ENCODE results near the gene ANKRD45. TPM values are rescaled to one million over a fixed set of nuclear protein-coding genes. Genes with fewer than 3 reads are reported as not detected.
"Not testable (repeated sequence)": the region's sequence is repeated elsewhere in the genome, so short reads cannot be mapped to it uniquely, and the experiment has no call there.

The ANKRD45 gene
- total RNA-seq, 2 donors from 2014 or later = 0.49 to 0.96 TPM

DNA sequence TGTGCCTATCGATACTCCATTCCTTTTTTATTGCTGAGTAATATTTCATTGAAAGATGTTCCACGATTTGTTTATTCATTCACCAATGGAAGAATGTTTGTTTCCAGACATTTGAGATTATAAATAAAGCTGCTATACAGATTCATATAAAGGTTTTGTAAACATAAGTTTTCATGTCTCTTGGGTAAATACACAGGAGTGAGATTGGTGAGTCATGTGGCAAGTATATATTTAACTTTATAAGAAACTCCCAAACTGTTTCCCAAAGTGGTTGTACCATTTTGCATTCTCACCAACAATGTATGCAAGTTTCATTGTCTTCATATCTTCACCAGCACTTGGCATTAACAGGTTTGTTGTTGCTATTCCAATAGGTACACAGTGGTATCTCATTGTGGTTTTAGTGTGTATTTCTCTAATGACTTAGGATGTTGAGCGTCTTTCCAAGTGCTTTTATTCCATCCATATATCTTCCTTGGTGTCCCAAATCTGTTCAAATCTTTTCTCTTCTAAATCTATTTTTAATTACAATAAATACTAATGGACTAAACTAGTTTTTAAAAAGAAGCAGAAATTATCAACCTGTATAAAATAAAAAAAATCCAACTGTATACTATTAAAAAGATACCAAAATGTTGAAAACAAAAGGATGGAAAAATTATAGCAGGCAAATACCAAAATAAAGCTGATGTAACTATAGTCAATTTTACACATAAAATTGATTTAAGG is 73.4 kb downstream of the ANKRD45 start:
- Histone ChIP-seq H3K36me3 (no peaks in the 10 kb centered on the region), H3K4me3 (no peak overlapping the region), H3K4me1 (no peaks in the 10 kb centered on the region), H3K9ac (ENCODE audit: low read depth in 2 of 2, low read length in 2 of 2) (no peak overlapping the region), H3K9me3 (no peaks in the 10 kb centered on the region), H3K27me3 (no peaks in the 10 kb centered on the region), H3K27ac (no peak overlapping the region)
- no peak for DNase-seq
- TF ChIP-seq, protein P1, sequence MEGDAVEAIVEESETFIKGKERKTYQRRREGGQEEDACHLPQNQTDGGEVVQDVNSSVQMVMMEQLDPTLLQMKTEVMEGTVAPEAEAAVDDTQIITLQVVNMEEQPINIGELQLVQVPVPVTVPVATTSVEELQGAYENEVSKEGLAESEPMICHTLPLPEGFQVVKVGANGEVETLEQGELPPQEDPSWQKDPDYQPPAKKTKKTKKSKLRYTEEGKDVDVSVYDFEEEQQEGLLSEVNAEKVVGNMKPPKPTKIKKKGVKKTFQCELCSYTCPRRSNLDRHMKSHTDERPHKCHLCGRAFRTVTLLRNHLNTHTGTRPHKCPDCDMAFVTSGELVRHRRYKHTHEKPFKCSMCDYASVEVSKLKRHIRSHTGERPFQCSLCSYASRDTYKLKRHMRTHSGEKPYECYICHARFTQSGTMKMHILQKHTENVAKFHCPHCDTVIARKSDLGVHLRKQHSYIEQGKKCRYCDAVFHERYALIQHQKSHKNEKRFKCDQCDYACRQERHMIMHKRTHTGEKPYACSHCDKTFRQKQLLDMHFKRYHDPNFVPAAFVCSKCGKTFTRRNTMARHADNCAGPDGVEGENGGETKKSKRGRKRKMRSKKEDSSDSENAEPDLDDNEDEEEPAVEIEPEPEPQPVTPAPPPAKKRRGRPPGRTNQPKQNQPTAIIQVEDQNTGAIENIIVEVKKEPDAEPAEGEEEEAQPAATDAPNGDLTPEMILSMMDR (IDR thresholded peaks at IDR 0.05) = no peak
- intact Hi-C loops (cut with DNase I) = no loop called here

DNA sequence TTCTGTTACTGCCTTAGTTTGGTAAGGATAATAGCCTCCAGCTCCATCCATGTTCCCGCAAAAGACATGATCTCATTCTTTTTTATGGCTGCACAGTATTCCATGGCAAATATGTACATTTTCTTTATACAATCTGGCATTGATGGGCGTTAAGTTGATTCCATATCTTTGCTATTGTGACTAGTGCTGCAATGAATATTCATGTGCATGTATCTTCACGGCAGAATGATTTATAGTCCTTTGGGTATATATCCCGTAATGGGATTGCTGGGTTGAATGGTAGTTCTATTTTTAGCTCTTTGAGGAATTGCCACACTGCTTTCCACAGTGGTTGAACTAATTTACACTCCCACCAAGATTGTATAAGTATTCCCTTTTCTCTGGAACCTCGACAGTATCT is 78.5 kb downstream of the ANKRD45 start:
- H3K36me3 ChIP-seq; H3K9ac ChIP-seq (ENCODE audit: low read depth in 2 of 2, low read length in 2 of 2); intact Hi-C loops (cut with DNase I); H3K27ac ChIP-seq; H3K4me1 ChIP-seq; H3K4me3 ChIP-seq; H3K27me3 ChIP-seq; H3K9me3 ChIP-seq; DNase-seq: not testable (repeated sequence)

DNA sequence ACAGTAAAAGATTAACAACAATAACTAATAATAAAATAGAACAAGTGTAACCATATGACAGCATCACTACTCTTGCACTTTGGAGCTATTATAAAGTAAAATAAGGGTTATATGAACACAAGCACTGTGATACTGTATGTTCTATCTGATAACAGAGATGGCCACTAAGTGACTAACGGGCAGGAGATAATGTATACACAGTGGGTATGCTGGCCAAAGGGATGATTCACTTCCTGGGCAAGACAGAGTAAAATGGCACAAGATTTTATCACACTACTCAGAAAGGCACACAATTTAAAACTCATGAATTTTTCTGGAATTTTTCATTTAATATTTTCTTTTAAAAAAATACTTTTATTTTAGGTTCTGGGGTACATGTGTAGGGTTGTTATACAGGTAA is 79.1 kb downstream of the ANKRD45 start:
- no peaks in the 10 kb centered on the region for H3K36me3 ChIP-seq
- no peak overlapping the region for H3K27ac ChIP-seq
- H3K4me3 ChIP-seq = no peak overlapping the region
- H3K4me1 ChIP-seq = no peaks in the 10 kb centered on the region
- H3K9me3 ChIP-seq = no peaks in the 10 kb centered on the region
- no peak for DNase-seq
- TF ChIP-seq, protein P1 (IDR thresholded peaks at IDR 0.05) = no peak
- no peaks in the 10 kb centered on the region for H3K27me3 ChIP-seq
- no peak overlapping the region for H3K9ac ChIP-seq (ENCODE audit: low read depth in 2 of 2, low read length in 2 of 2)
- intact Hi-C loops (cut with DNase I) = no loop called here

DNA sequence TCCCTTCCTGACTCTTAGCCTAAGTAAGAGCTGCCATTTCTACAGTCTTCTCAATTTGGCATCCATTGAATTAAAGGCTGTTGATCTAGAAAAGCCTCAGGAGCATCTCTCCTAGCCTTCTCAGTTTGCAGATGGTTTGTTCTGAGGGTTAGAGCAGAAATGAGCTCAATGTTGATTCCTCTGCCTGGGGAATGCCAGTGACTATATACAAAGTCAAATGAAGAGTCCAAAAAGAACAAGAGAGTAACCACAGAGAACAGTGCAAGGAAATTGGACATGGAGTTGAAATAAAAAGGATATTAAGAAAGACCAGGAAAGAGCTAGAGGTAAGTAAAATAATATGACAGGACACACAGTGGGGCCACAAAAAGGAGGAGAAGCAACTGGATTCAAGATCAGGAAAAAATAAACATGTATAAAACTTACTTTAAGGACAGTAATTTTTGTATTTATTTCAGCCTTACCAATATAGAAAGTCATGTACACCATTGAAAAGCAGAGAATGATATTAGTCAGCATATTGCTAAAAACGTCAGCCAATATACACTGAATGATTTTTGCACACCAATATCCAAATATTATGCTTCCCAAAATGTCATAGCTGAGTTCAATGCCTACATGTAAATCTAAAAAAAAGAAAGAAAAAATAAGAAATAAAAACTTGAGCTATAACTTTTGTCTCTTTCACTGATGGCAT is 88.1 kb downstream of the ANKRD45 start:
- DNase-seq = no peak
- Histone ChIP-seq H3K27me3 (no peaks in the 10 kb centered on the region), H3K4me1 (no peaks in the 10 kb centered on the region), H3K36me3 (no peaks in the 10 kb centered on the region), H3K9ac (ENCODE audit: low read depth in 2 of 2, low read length in 2 of 2) (no peak overlapping the region), H3K27ac (no peak overlapping the region), H3K9me3 (no peaks in the 10 kb centered on the region), H3K4me3 (no peak overlapping the region)
- intact Hi-C loops (cut with DNase I) = no loop called here
- TF ChIP-seq, protein P1 (IDR thresholded peaks at IDR 0.05) = no peak

DNA sequence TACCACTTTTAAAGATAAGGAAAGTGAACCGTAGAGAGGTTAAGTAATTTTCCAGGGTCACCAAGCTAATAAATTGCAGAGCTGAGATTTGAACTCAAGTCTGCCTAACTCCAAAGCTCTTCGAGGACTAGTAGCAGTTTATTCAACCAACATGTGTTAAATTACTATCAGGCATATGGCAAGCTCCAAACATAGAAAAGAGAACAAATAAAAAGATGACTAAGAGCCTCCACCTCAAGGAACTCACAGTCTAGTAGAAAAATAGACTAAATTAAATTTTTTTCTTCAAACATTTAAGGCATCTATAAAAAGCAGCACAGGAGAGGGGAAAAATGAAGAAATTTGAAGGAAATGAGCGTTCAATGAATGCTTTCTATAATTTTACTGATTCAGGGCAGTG is 89.0 kb downstream of the ANKRD45 start:
- Histone ChIP-seq H3K36me3 (no peaks in the 10 kb centered on the region), H3K9ac (ENCODE audit: low read depth in 2 of 2, low read length in 2 of 2) (no peak overlapping the region), H3K4me1 (no peaks in the 10 kb centered on the region), H3K4me3 (no peak overlapping the region), H3K27ac (no peak overlapping the region), H3K9me3 (no peaks in the 10 kb centered on the region), H3K27me3 (no peaks in the 10 kb centered on the region)
- no peak for DNase-seq
- intact Hi-C loops (cut with DNase I) = no loop called here
- TF ChIP-seq, protein P1 (IDR thresholded peaks at IDR 0.05) = no peak

DNA sequence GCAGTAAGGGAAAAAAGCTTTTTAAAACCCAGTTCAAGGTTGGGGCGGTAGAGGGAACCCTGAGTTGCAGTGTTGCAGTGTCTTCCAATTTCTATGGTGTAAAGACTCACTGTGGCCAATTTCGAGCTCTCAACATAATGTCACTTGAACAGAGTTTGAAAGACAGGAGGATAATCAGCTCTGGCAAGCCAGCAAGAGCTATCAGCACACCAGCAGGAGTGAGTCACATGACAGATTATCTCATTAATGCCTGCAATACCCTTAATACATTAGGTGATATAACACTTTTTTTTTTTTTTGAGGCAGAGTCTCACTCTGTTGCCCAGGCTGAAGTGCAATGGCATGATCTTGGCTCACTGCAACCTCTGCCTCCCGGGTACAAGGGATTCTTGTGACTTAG is 89.6 kb downstream of the ANKRD45 start:
- intact Hi-C loops (cut with DNase I) = no loop called here
- H3K9me3 ChIP-seq = no peaks in the 10 kb centered on the region
- DNase-seq = no peak
- H3K4me1 ChIP-seq = no peaks in the 10 kb centered on the region
- H3K36me3 ChIP-seq = no peaks in the 10 kb centered on the region
- TF ChIP-seq, protein P1 (IDR thresholded peaks at IDR 0.05) = no peak
- no peak overlapping the region for H3K27ac ChIP-seq
- H3K9ac ChIP-seq (ENCODE audit: low read depth in 2 of 2, low read length in 2 of 2) = no peak overlapping the region
- H3K4me3 ChIP-seq = no peak overlapping the region
- no peaks in the 10 kb centered on the region for H3K27me3 ChIP-seq
